GM18870 (cell line): ENCODE measurements around the gene PLSCR2.
"Not testable (repeated sequence)": the region's sequence is repeated elsewhere in the genome, so short reads cannot be mapped to it uniquely, and the experiment has no call there.

Source experiments
- ATAC-seq: cut with Tn5 transposase; IDR thresholded peaks from one replicate; pipeline ENCODE4 v1.9.1; 2021; ENCODE audit warnings: moderate library complexity; ENCODE audit not compliant: unreplicated experiment

The PLSCR2 gene

GRCh38 chr3:146491303-146491702, 21.9 kb upstream of the PLSCR2 start:
- no peak for ATAC-seq

GRCh38 chr3:146485297-146485696, 15.9 kb upstream of the PLSCR2 start:
- ATAC-seq: no peak

- ATAC-seq: no peak
Observed at GRCh38 chr3:146476094-146476740, 6.9 kb upstream of the PLSCR2 start.

- not testable (repeated sequence) for ATAC-seq
Observed at GRCh38 chr3:146474976-146475375, 5.6 kb upstream of the PLSCR2 start.

- no peak for ATAC-seq
Observed at GRCh38 chr3:146473726-146474125, 4.4 kb upstream of the PLSCR2 start.

- no peak for ATAC-seq
Observed at GRCh38 chr3:146472611-146473010, 3.2 kb upstream of the PLSCR2 start.

- no peak for ATAC-seq
Observed at GRCh38 chr3:146471012-146471411, 1.7 kb upstream of the PLSCR2 start.

GRCh38 chr3:146470425-146470990, 1.1 kb upstream of the PLSCR2 start:
- ATAC-seq: no peak

GRCh38 chr3:146468671-146469149, 651 bp downstream of the PLSCR2 start:
- no peak for ATAC-seq

- ATAC-seq: no peak
Observed at GRCh38 chr3:146468234-146468633, 1.1 kb downstream of the PLSCR2 start.

GRCh38 chr3:146466604-146467003, 2.8 kb downstream of the PLSCR2 start:
- no peak for ATAC-seq

GRCh38 chr3:146465693-146466465, 3.5 kb downstream of the PLSCR2 start:
- no peak for ATAC-seq

- ATAC-seq: no peak
Observed at GRCh38 chr3:146464783-146465182, 4.6 kb downstream of the PLSCR2 start.

GRCh38 chr3:146464005-146464595, 5.3 kb downstream of the PLSCR2 start:
- ATAC-seq: no peak

GRCh38 chr3:146454796-146455195, 14.6 kb downstream of the PLSCR2 start:
- no peak for ATAC-seq

GRCh38 chr3:146449613-146450012, 19.7 kb downstream of the PLSCR2 start:
- no peak for ATAC-seq

GRCh38 chr3:146449076-146449475, 20.3 kb downstream of the PLSCR2 start:
- ATAC-seq: no peak

GRCh38 chr3:146446026-146446425, 23.3 kb downstream of the PLSCR2 start:
- ATAC-seq: no peak

GRCh38 chr3:146440310-146440709, 29.1 kb downstream of the PLSCR2 start:
- ATAC-seq: not testable (repeated sequence)

- no peak for ATAC-seq
Observed at GRCh38 chr3:146432066-146432465, 37.3 kb downstream of the PLSCR2 start.

GRCh38 chr3:146431240-146431639, 38.1 kb downstream of the PLSCR2 start:
- ATAC-seq: no peak

- no peak for ATAC-seq
Observed at GRCh38 chr3:146425341-146425740, 44.0 kb downstream of the PLSCR2 start.
